Measurements from ENCODE around the gene JAZF1. TPM values are rescaled to one million over a fixed set of nuclear protein-coding genes. Genes with fewer than 3 reads are reported as not detected.

The JAZF1 gene
- total RNA-seq, 1 experiment from 2014 or later = 3.4 TPM

GRCh38 chr7:28149291-28150101, 31.1 kb downstream of the JAZF1 start:
- no peak for DNase-seq (ENCODE audit: low read depth, low spot score)
- Histone ChIP-seq H3K27me3 (ENCODE audit: insufficient read depth, low read length) (no peaks in the 10 kb centered on the region), H2AFZ (ENCODE audit: low read depth, low read length, poor library complexity, severe bottlenecking) (no peak overlapping the region), H3K4me2 (ENCODE audit: low read length) (no peak overlapping the region), H4K20me1 (ENCODE audit: insufficient read depth) (no peaks in the 10 kb centered on the region), H3K4me3 (replicated peaks in 1 of 2; ENCODE audit: low read depth in 1 of 2, low read length in 2 of 2) (no peak overlapping the region), H3K9ac (ENCODE audit: low read length) (no peak overlapping the region), H3K9me3 (ENCODE audit: control insufficient read depth in 1 of 2, insufficient read depth in 1 of 2, low read depth in 1 of 2, low read length in 2 of 2) (no peaks in the 10 kb centered on the region), H3K27ac (ENCODE audit: low read depth, low read length) (no peak overlapping the region), H3K36me3 (ENCODE audit: control insufficient read depth in 1 of 2, insufficient read depth in 2 of 2, low read length in 2 of 2) (no peaks in the 10 kb centered on the region), H3K79me2 (ENCODE audit: insufficient read depth, low read length) (no peaks in the 10 kb centered on the region), H3K4me1 (ENCODE audit: control insufficient read depth in 1 of 2, insufficient read depth in 2 of 2, low read length in 2 of 2) (no peaks in the 10 kb centered on the region), H3K9me2 (ENCODE audit: insufficient read depth) (no peaks in the 10 kb centered on the region)
- TF ChIP-seq POLR2A (IDR thresholded peaks at IDR 0.05; ENCODE audit: borderline replicate concordance, extremely low read depth, insufficient read depth, insufficient read length) (no peak), EGR1 (IDR thresholded peaks at IDR 0.05; ENCODE audit: low read depth) (no peak), SRF (IDR thresholded peaks at IDR 0.05; ENCODE audit: low read depth) (no peak), CBX3 (IDR thresholded peaks at IDR 0.05; ENCODE audit: low read depth) (no peak), TCF7L2 (IDR thresholded peaks at IDR 0.05; ENCODE audit: borderline replicate concordance, extremely low read depth, insufficient read depth, insufficient read length) (no peak), POLR2AphosphoS5 (IDR thresholded peaks at IDR 0.05; ENCODE audit: low read depth, low read length) (no peak), CTCF (IDR thresholded peaks at IDR 0.05 in 2 of 3, conservative IDR thresholded peaks at IDR 0.05 in 1 of 3; ENCODE audit: borderline replicate concordance in 1 of 3, insufficient read depth in 1 of 3, low read depth in 2 of 3, low read length in 2 of 3) (no peak), RAD21 (IDR thresholded peaks at IDR 0.05; ENCODE audit: low read depth) (no peak), ATF3 (IDR thresholded peaks at IDR 0.05) (no peak), SP1 (IDR thresholded peaks at IDR 0.05; ENCODE audit: low read depth) (no peak), SIN3A (IDR thresholded peaks at IDR 0.05; ENCODE audit: low read depth) (no peak), ZNF274 (IDR thresholded peaks at IDR 0.05; ENCODE audit: low read depth, low read length) (no peak), ZBTB33 (IDR thresholded peaks at IDR 0.05; ENCODE audit: extremely low read depth, insufficient replicate concordance, low read length) (no peak), YY1 (IDR thresholded peaks at IDR 0.05; ENCODE audit: extremely low read depth, insufficient replicate concordance, low read depth, low read length) (no peak), FOSL1 (IDR thresholded peaks at IDR 0.05; ENCODE audit: low read depth) (no peak), EZH2phosphoT487 (IDR thresholded peaks at IDR 0.05; ENCODE audit: borderline replicate concordance) (no peak), ELF1 (IDR thresholded peaks at IDR 0.05; ENCODE audit: borderline replicate concordance, low read depth) (no peak), JUND (IDR thresholded peaks at IDR 0.05) (no peak), CEBPB (IDR thresholded peaks at IDR 0.05; ENCODE audit: low read depth) (no peak)
- TF ChIP-seq, protein P1, sequence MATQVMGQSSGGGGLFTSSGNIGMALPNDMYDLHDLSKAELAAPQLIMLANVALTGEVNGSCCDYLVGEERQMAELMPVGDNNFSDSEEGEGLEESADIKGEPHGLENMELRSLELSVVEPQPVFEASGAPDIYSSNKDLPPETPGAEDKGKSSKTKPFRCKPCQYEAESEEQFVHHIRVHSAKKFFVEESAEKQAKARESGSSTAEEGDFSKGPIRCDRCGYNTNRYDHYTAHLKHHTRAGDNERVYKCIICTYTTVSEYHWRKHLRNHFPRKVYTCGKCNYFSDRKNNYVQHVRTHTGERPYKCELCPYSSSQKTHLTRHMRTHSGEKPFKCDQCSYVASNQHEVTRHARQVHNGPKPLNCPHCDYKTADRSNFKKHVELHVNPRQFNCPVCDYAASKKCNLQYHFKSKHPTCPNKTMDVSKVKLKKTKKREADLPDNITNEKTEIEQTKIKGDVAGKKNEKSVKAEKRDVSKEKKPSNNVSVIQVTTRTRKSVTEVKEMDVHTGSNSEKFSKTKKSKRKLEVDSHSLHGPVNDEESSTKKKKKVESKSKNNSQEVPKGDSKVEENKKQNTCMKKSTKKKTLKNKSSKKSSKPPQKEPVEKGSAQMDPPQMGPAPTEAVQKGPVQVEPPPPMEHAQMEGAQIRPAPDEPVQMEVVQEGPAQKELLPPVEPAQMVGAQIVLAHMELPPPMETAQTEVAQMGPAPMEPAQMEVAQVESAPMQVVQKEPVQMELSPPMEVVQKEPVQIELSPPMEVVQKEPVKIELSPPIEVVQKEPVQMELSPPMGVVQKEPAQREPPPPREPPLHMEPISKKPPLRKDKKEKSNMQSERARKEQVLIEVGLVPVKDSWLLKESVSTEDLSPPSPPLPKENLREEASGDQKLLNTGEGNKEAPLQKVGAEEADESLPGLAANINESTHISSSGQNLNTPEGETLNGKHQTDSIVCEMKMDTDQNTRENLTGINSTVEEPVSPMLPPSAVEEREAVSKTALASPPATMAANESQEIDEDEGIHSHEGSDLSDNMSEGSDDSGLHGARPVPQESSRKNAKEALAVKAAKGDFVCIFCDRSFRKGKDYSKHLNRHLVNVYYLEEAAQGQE (IDR thresholded peaks at IDR 0.05; ENCODE audit: low read depth) = no peak
- BruUV-seq (replicated peaks) = no TSS peak
- ChIA-PET CTCF (no interaction called here), POLR2A (no interaction called here), RAD21 (ENCODE audit: low non-redundant PET in 1 of 2, low total read pairs in 2 of 2, uncharacterized antibody in 2 of 2, unreplicated experiment in 2 of 2) (no interaction called here)
- intact Hi-C loops (cut with micrococcal nuclease) = no loop called here
- no peak for ATAC-seq
